ENCODE data around the gene RORC.
"Not testable (repeated sequence)": the region's sequence is repeated elsewhere in the genome, so short reads cannot be mapped to it uniquely, and the experiment has no call there.

RORC gene

GRCh38 chr1:151776665-151777062 is 54.9 kb downstream of the RORC start:
- DNase-seq (ENCODE audit: low read depth in 2 of 2, low spot score in 1 of 2): no peak

GRCh38 chr1:151775894-151776664 is 55.5 kb downstream of the RORC start:
- no peak for DNase-seq (ENCODE audit: low read depth in 2 of 2, low spot score in 1 of 2)

- no peak for DNase-seq (ENCODE audit: low read depth in 2 of 2, low spot score in 1 of 2)
Measured at GRCh38 chr1:151774256-151774922, 57.2 kb downstream of the RORC start.

- DNase-seq (ENCODE audit: low read depth in 2 of 2, low spot score in 1 of 2): no peak
Measured at GRCh38 chr1:151773702-151774101, 57.9 kb downstream of the RORC start.

- not testable (repeated sequence) for DNase-seq (ENCODE audit: low read depth in 2 of 2, low spot score in 1 of 2)
Measured at GRCh38 chr1:151769270-151769669, 62.3 kb downstream of the RORC start.

GRCh38 chr1:151768351-151769066 is 63.1 kb downstream of the RORC start:
- DNase-seq (ENCODE audit: low read depth in 2 of 2, low spot score in 1 of 2): not testable (repeated sequence)

- DNase-seq (ENCODE audit: low read depth in 2 of 2, low spot score in 1 of 2): no peak
Measured at GRCh38 chr1:151763990-151764389, 67.6 kb downstream of the RORC start.

GRCh38 chr1:151762941-151763921 is 68.4 kb downstream of the RORC start, which contains the start of gene MRPL9:
Gene MRPL9, minus strand, starts transcription at chr1:151763496. Its CDS starts 17 bp downstream, at chr1:151763479.
- peak; percentile 54 to 70 for DNase-seq (ENCODE audit: low read depth in 2 of 2, low spot score in 1 of 2)

GRCh38 chr1:151760597-151761385 is 70.8 kb downstream of the RORC start:
- no peak for DNase-seq (ENCODE audit: low read depth in 2 of 2, low spot score in 1 of 2)

- DNase-seq (ENCODE audit: low read depth in 2 of 2, low spot score in 1 of 2): no peak
Measured at GRCh38 chr1:151759241-151759640, 72.4 kb downstream of the RORC start.

- DNase-seq (ENCODE audit: low read depth in 2 of 2, low spot score in 1 of 2): no peak
Measured at GRCh38 chr1:151756291-151756690, 75.3 kb downstream of the RORC start.
